ENCODE measurements around the gene NTRK1. TPM values are rescaled to one million over a fixed set of nuclear protein-coding genes. Genes with fewer than 3 reads are reported as not detected.

Gene NTRK1
- total and polyA plus RNA-seq, 2 of the 13 experiments (the other 11 are each of a cell fraction or from before 2014, with no cell fraction given): not detected

DNA sequence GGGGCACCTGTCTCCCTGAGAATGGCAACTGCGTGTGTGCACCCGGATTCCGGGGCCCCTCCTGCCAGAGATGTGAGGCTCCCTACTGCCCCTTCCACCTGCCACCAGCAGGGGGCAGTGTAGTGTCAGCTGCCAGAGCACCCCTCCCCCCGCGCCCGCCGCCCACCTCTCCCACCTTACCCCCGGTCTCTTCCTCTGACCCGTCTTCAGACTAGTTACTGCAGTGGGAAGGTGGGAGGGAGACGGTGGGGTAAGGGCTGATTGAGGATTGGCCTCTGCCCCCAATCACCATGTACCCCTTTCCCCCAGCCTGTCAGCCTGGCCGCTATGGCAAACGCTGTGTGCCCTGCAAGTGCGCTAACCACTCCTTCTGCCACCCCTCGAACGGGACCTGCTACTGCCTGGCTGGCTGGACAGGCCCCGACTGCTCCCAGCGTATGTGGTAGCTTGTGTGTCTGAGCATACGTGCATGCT is 49.7 kb downstream of the NTRK1 start (continued):
- TF ChIP-seq, protein P1, sequence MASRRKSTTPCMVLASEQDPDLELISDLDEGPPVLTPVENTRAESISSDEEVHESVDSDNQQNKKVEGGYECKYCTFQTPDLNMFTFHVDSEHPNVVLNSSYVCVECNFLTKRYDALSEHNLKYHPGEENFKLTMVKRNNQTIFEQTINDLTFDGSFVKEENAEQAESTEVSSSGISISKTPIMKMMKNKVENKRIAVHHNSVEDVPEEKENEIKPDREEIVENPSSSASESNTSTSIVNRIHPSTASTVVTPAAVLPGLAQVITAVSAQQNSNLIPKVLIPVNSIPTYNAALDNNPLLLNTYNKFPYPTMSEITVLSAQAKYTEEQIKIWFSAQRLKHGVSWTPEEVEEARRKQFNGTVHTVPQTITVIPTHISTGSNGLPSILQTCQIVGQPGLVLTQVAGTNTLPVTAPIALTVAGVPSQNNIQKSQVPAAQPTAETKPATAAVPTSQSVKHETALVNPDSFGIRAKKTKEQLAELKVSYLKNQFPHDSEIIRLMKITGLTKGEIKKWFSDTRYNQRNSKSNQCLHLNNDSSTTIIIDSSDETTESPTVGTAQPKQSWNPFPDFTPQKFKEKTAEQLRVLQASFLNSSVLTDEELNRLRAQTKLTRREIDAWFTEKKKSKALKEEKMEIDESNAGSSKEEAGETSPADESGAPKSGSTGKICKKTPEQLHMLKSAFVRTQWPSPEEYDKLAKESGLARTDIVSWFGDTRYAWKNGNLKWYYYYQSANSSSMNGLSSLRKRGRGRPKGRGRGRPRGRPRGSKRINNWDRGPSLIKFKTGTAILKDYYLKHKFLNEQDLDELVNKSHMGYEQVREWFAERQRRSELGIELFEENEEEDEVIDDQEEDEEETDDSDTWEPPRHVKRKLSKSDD (CRISPR knock-in tag; IDR thresholded peaks at IDR 0.05; ENCODE audit: low read depth): no peak
- no peak for TF ChIP-seq ZNF329 (CRISPR knock-in tag; IDR thresholded peaks at IDR 0.05; ENCODE audit: low read depth)
- TF ChIP-seq KAT2B (IDR thresholded peaks at IDR 0.05; ENCODE audit: borderline replicate concordance, low read depth, low read length): no peak
- TF ChIP-seq, protein P2, sequence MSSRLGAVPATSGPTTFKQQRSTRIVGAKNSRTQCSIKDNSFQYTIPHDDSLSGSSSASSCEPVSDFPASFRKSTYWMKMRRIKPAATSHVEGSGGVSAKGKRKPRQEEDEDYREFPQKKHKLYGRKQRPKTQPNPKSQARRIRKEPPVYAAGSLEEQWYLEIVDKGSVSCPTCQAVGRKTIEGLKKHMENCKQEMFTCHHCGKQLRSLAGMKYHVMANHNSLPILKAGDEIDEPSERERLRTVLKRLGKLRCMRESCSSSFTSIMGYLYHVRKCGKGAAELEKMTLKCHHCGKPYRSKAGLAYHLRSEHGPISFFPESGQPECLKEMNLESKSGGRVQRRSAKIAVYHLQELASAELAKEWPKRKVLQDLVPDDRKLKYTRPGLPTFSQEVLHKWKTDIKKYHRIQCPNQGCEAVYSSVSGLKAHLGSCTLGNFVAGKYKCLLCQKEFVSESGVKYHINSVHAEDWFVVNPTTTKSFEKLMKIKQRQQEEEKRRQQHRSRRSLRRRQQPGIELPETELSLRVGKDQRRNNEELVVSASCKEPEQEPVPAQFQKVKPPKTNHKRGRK (CRISPR knock-in tag; IDR thresholded peaks at IDR 0.05): peak; percentile 92
- no peak for TF ChIP-seq RAD21 (CRISPR knock-in tag; IDR thresholded peaks at IDR 0.05)
- TF ChIP-seq AKAP8 (CRISPR knock-in tag; IDR thresholded peaks at IDR 0.05): no peak
- no peak for TF ChIP-seq KLF15 (CRISPR knock-in tag; IDR thresholded peaks at IDR 0.05; ENCODE audit: borderline replicate concordance)
- no peak for TF ChIP-seq ZNF7 (CRISPR knock-in tag; IDR thresholded peaks at IDR 0.05)
- TF ChIP-seq, protein P3, sequence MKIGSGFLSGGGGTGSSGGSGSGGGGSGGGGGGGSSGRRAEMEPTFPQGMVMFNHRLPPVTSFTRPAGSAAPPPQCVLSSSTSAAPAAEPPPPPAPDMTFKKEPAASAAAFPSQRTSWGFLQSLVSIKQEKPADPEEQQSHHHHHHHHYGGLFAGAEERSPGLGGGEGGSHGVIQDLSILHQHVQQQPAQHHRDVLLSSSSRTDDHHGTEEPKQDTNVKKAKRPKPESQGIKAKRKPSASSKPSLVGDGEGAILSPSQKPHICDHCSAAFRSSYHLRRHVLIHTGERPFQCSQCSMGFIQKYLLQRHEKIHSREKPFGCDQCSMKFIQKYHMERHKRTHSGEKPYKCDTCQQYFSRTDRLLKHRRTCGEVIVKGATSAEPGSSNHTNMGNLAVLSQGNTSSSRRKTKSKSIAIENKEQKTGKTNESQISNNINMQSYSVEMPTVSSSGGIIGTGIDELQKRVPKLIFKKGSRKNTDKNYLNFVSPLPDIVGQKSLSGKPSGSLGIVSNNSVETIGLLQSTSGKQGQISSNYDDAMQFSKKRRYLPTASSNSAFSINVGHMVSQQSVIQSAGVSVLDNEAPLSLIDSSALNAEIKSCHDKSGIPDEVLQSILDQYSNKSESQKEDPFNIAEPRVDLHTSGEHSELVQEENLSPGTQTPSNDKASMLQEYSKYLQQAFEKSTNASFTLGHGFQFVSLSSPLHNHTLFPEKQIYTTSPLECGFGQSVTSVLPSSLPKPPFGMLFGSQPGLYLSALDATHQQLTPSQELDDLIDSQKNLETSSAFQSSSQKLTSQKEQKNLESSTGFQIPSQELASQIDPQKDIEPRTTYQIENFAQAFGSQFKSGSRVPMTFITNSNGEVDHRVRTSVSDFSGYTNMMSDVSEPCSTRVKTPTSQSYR (CRISPR knock-in tag; IDR thresholded peaks at IDR 0.05; ENCODE audit: borderline replicate concordance): peak; percentile 86
- TF ChIP-seq, protein P4, sequence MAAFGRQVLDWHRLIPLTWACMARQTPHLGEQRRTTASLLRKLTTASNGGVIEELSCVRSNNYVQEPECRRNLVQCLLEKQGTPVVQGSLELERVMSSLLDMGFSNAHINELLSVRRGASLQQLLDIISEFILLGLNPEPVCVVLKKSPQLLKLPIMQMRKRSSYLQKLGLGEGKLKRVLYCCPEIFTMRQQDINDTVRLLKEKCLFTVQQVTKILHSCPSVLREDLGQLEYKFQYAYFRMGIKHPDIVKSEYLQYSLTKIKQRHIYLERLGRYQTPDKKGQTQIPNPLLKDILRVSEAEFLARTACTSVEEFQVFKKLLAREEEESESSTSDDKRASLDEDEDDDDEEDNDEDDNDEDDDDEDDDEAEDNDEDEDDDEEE (CRISPR knock-in tag; IDR thresholded peaks at IDR 0.05): no peak
- TF ChIP-seq, protein P5, sequence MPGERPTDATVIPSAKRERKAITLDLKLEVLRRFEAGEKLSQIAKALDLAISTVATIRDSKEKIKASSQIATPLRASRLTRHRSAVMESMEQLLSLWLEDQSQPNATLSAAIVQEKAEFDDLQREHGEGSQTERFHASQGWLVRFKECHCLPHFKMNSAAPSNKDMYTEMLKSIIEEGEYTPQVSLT (CRISPR knock-in tag; IDR thresholded peaks at IDR 0.05; ENCODE audit: borderline replicate concordance, low read depth): no peak
- TF ChIP-seq YEATS2 (CRISPR knock-in tag; IDR thresholded peaks at IDR 0.05; ENCODE audit: borderline replicate concordance): no peak
- no peak for TF ChIP-seq ZNF136 (CRISPR knock-in tag; IDR thresholded peaks at IDR 0.05; ENCODE audit: low read depth)
- no peak for TF ChIP-seq ZNF510 (CRISPR knock-in tag; IDR thresholded peaks at IDR 0.05; ENCODE audit: low read depth)
- TF ChIP-seq, protein P6, sequence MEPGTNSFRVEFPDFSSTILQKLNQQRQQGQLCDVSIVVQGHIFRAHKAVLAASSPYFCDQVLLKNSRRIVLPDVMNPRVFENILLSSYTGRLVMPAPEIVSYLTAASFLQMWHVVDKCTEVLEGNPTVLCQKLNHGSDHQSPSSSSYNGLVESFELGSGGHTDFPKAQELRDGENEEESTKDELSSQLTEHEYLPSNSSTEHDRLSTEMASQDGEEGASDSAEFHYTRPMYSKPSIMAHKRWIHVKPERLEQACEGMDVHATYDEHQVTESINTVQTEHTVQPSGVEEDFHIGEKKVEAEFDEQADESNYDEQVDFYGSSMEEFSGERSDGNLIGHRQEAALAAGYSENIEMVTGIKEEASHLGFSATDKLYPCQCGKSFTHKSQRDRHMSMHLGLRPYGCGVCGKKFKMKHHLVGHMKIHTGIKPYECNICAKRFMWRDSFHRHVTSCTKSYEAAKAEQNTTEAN (CRISPR knock-in tag; conservative IDR thresholded peaks at IDR 0.05): no peak
- TF ChIP-seq, protein P7, sequence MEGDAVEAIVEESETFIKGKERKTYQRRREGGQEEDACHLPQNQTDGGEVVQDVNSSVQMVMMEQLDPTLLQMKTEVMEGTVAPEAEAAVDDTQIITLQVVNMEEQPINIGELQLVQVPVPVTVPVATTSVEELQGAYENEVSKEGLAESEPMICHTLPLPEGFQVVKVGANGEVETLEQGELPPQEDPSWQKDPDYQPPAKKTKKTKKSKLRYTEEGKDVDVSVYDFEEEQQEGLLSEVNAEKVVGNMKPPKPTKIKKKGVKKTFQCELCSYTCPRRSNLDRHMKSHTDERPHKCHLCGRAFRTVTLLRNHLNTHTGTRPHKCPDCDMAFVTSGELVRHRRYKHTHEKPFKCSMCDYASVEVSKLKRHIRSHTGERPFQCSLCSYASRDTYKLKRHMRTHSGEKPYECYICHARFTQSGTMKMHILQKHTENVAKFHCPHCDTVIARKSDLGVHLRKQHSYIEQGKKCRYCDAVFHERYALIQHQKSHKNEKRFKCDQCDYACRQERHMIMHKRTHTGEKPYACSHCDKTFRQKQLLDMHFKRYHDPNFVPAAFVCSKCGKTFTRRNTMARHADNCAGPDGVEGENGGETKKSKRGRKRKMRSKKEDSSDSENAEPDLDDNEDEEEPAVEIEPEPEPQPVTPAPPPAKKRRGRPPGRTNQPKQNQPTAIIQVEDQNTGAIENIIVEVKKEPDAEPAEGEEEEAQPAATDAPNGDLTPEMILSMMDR (CRISPR knock-in tag; IDR thresholded peaks at IDR 0.05): peak; percentile 76

Measured in HepG2 (cell line).